Effector CD4-positive, alpha-beta T cell (primary cell): ENCODE measurements around the gene PHAF1.

Source experiments
- DNase-seq: peaks from one replicate; pipeline ENCODE4 v3.0.0-alpha.2; 2020

PHAF1 gene

GRCh38 chr16:67148221-67148620 lies 38.5 kb downstream of the PHAF1 start:
- DNase-seq, result no peak

GRCh38 chr16:67148656-67149275 lies 39.0 kb downstream of the PHAF1 start:
- no peak for DNase-seq

- DNase-seq, result no peak
Measured at GRCh38 chr16:67149276-67150046, 39.7 kb downstream of the PHAF1 start.

- no peak for DNase-seq
Measured at GRCh38 chr16:67150047-67150832, 40.5 kb downstream of the PHAF1 start.

- DNase-seq, result no peak
Measured at GRCh38 chr16:67150833-67151396, 41.2 kb downstream of the PHAF1 start, which contains the start of gene B3GNT9. Gene B3GNT9 (minus strand): TSS chr16:67150998. CDS start chr16:67150485, 513 bp downstream.

GRCh38 chr16:67151431-67152097 lies 41.8 kb downstream of the PHAF1 start:
- DNase-seq, result no peak

- no peak for DNase-seq
Measured at GRCh38 chr16:67154578-67155294, 45.0 kb downstream of the PHAF1 start.

- peak; percentile 72 for DNase-seq
Measured at GRCh38 chr16:67155295-67156142, 45.8 kb downstream of the PHAF1 start.

GRCh38 chr16:67156143-67156844 lies 46.6 kb downstream of the PHAF1 start:
- no peak for DNase-seq

GRCh38 chr16:67157106-67157748 lies 47.5 kb downstream of the PHAF1 start:
- DNase-seq, result no peak

GRCh38 chr16:67157892-67158635 lies 48.3 kb downstream of the PHAF1 start:
- DNase-seq, result no peak

- DNase-seq, result peak; percentile 70
Measured at GRCh38 chr16:67158637-67159600, 49.2 kb downstream of the PHAF1 start.

GRCh38 chr16:67161595-67162058 lies 51.9 kb downstream of the PHAF1 start:
- no peak for DNase-seq

GRCh38 chr16:67162506-67163163 lies 52.9 kb downstream of the PHAF1 start:
- DNase-seq, result no peak

GRCh38 chr16:67163164-67163998 lies 53.6 kb downstream of the PHAF1 start:
- DNase-seq, result no peak

- no peak for DNase-seq
Measured at GRCh38 chr16:67163999-67164558, 54.3 kb downstream of the PHAF1 start.
